HG03045 (cell line): ENCODE measurements around the gene SLC29A2.
"Not testable (repeated sequence)": the region's sequence is repeated elsewhere in the genome, so short reads cannot be mapped to it uniquely, and the experiment has no call there.

Experiments
- ATAC-seq: cut with Tn5 transposase; IDR thresholded peaks from one replicate; pipeline ENCODE4 v1.9.1; 2021; ENCODE audit warnings: mild to moderate bottlenecking, moderate library complexity; ENCODE audit not compliant: unreplicated experiment

Gene SLC29A2

GRCh38 chr11:66321606-66322005, 50.0 kb downstream of the SLC29A2 start:
- ATAC-seq = no peak

DNA sequence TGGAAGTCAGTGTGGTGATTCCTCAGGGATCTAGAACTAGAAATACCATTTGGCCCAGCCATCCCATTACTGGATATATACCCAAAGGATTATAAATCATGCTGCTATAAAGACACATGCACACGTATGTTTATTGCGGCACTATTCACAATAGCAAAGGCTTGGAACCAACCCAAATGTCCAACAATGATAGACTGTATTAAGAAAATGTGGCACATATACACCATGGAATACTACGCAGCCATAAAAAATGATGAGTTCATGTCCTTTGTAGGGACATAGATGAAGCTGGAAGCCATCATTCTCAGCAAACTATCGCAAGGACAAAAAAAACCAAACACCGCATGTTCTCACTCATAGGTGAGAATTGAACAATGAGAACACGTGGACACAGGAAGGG, 50.8 kb downstream of the SLC29A2 start:
- ATAC-seq = not testable (repeated sequence)

- not testable (repeated sequence) for ATAC-seq
Measured at GRCh38 chr11:66320289-66320688, 51.3 kb downstream of the SLC29A2 start.

GRCh38 chr11:66318600-66318970, 53.0 kb downstream of the SLC29A2 start:
- ATAC-seq = no peak

DNA sequence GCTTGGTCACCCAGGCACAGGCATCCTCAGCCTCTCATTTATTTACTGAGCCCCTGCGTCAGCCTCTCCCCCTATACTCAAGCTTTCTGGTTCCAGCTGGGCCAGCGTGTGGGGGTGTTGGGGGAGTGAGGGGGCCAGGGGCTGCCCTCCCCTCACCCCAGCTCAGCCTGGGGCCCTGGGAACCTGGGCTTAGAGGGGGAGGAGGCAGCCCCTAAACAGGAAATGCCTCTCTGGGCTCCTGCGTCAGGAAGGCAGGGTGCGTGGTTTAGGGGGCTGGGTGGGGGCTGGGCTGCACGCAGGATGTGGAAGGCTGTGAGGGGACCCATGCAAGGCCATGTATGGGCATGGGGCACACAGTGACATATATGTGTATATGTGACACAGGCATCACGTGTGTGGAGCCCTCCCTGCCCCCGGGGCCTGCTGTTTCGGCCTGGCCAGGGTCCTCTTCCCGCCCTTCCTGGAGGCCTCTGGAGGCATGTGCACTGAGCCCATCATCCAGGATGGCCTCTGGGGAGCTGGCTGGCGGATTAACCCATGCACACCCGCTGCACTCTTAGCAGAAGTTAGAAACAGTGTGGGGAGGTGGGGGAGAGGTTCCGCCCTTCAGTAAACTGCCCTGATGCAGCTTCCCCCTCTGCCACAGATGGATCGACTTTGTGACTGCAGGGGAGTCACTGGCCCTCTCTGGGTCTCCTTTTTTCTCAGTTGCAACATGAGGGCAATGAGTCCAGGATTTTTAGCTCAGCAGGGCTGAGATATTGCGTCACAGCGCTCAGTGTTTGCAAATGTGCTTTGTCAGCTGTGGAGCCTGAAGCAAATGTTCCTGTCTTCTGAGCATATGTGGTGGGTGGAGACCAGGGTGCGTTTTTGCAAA, 53.6 kb downstream of the SLC29A2 start:
- ATAC-seq = no peak

DNA sequence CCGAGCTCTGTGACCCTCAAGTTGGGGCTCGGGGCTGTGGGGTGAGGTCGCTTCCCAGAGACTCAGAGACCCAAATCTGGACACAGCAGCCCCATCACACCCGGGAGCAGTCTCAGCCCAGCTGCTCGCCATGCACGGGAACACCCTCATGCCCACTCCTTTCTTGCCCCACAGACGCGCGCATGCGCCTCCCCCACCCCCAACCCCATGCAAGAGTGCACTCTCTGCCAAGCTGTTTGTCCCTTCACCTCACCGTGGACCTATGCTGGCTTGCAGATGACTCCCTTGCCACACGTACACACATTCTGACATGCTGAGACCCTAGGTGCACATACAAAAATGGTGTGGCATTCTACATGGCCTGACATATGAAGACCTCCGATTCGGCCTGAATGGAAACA, 54.2 kb downstream of the SLC29A2 start:
- no peak for ATAC-seq

- no peak for ATAC-seq
Measured at GRCh38 chr11:66316849-66317251, 54.7 kb downstream of the SLC29A2 start, which contains the start of gene CD248. Gene CD248 (minus strand): TSS chr11:66317044. CDS start chr11:66317027, 17 bp downstream.

DNA sequence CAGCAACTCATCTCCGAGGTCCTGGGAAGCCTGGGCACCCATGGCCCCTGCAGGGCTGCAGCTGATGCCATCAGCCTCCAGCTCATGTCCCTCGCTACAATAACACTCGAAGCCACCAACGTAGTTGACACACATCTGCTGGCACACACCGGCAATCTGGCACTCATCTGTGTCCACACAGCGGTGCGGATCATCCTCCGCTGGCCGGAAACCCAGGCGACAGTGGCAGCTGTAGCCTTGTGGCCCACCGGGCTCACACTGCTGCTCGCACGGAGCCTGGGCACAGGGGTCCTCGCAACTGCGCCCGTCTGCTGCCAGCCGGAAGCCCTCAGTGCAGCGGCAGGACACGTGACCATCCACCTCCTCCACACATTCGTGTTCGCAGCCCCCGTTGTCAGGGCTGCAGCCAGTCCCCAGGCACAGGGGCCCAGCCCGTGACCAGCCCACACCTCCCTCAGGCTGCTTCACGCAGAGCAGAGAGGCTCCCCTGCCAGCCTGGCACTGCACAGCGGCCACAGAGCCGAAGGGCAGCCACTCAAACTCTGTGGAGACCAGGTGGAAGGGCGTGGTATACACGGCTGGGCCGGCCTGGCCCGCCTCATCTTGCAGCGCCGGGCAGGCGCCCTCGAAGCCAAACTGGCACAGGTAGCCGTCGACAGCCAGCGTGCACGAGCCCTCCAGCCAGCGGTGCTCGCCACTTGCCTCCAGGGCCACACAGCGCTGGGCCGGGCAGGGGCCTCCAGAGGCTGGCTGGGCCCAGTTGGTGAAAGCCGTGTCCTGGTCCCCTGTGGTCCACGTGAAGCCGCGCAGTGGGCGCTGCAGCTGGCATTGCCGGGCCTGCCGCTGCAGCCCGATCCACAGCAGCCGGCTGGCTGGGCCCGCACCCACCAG, 55.4 kb downstream of the SLC29A2 start:
- ATAC-seq = no peak

DNA sequence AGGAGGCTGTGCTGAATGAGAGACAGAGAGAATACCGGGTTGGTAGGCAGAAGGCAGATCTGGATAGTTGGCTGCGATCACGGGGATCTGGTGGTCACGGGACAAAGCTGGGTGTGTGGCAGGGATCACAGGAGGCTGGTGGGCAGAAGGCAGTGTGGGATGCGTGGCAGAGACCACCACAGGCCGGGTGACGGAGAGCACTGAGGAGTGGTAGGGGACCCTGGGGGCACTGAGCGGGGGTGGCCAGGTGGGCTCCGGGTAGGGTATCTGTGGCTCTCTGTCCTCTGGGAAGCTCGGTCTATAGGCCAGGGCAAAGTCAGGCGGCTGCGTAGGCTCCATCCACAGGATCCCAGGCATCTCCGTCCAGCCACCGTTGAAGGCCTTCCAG, 56.1 kb downstream of the SLC29A2 start:
- no peak for ATAC-seq

- no peak for ATAC-seq
Measured at GRCh38 chr11:66314561-66315497, 56.7 kb downstream of the SLC29A2 start.

- ATAC-seq = no peak
Measured at GRCh38 chr11:66314186-66314501, 57.4 kb downstream of the SLC29A2 start.

- ATAC-seq = no peak
Measured at GRCh38 chr11:66313321-66314185, 58.0 kb downstream of the SLC29A2 start.

- peak; percentile 62 for ATAC-seq
Measured at GRCh38 chr11:66312549-66313320, 58.8 kb downstream of the SLC29A2 start.
